Measurements from ENCODE around the gene PGS1.
A peak's percentile ranks its signal among the peaks of the same experiment; 100 is the strongest.

The PGS1 gene

GRCh38 chr17:78360371-78361224 is 17.9 kb upstream of the PGS1 start:
- peak overlapping the region; percentile 36 for H3K4me3 ChIP-seq (ENCODE audit: low read depth, low read length)
- TF ChIP-seq CTCF (IDR thresholded peaks at IDR 0.05; ENCODE audit: borderline replicate concordance, insufficient read depth, low read depth, low read length): peak; percentile 98

GRCh38 chr17:78361225-78361701 is 17.2 kb upstream of the PGS1 start:
- TF ChIP-seq CTCF (IDR thresholded peaks at IDR 0.05; ENCODE audit: borderline replicate concordance, insufficient read depth, low read depth, low read length): no peak
- no peak overlapping the region for H3K4me3 ChIP-seq (ENCODE audit: low read depth, low read length)

- no peak for TF ChIP-seq CTCF (IDR thresholded peaks at IDR 0.05; ENCODE audit: borderline replicate concordance, insufficient read depth, low read depth, low read length)
- no peak overlapping the region for H3K4me3 ChIP-seq (ENCODE audit: low read depth, low read length)
Measured at GRCh38 chr17:78362232-78362631, 16.2 kb upstream of the PGS1 start.

- TF ChIP-seq CTCF (IDR thresholded peaks at IDR 0.05; ENCODE audit: borderline replicate concordance, insufficient read depth, low read depth, low read length): peak; percentile 24; the same call in 1 of the 2 replicates
Measured at GRCh38 chr17:78362671-78363070, 15.8 kb upstream of the PGS1 start.

GRCh38 chr17:78364436-78365281 is 13.8 kb upstream of the PGS1 start:
- H3K4me3 ChIP-seq (ENCODE audit: low read depth, low read length): no peak overlapping the region

More at GRCh38 chr17:78362671-78363070, 15.8 kb upstream of the PGS1 start:
- H3K4me3 ChIP-seq (ENCODE audit: low read depth, low read length): no peak overlapping the region

GRCh38 chr17:78365561-78366108 is 12.8 kb upstream of the PGS1 start:
- no peak overlapping the region for H3K4me3 ChIP-seq (ENCODE audit: low read depth, low read length)
- no peak for TF ChIP-seq CTCF (IDR thresholded peaks at IDR 0.05; ENCODE audit: borderline replicate concordance, insufficient read depth, low read depth, low read length)

More at GRCh38 chr17:78364436-78365281, 13.8 kb upstream of the PGS1 start:
- TF ChIP-seq CTCF (IDR thresholded peaks at IDR 0.05; ENCODE audit: borderline replicate concordance, insufficient read depth, low read depth, low read length): no peak

All from GM12875 (cell line).